H1 (cell line): ENCODE data around the gene LNX2. TPM values are rescaled to one million over a fixed set of nuclear protein-coding genes. Genes with fewer than 3 reads are reported as not detected.

ENCODE experiments used
- CTCF ChIA-PET: fragments of 300-600 bp; sonication (Branson Sonifier 250); formaldehyde crosslinking; loops from one replicate; lab custom pipeline; 2021; ENCODE audit not compliant: partially characterized antibody; lab: Charles Lee
- POLR2A ChIA-PET: fragments of 300-600 bp; sonication (Branson Sonifier 250); formaldehyde crosslinking; loops from one replicate; lab custom pipeline; 2021; ENCODE audit warnings: inconsistent platforms; ENCODE audit not compliant: partially characterized antibody; lab: Charles Lee
- DNase-seq, 2 experiments: peaks; one replicate each; pipeline versions ENCODE4 v3.0.0 to v3.0.0-alpha.2; 2010 to 2022; ENCODE audit warnings: low spot score in 2 of 2, low read depth in 1 of 2, mixed read lengths in 1 of 2
- FAIRE-seq: peaks from 2 replicates; lab custom pipeline; 2011; peaks lifted over from hg19 to GRCh38; lab: Jason Lieb, UNC
- H2AFZ ChIP-seq: 2 replicates; pipeline ENCODE4 v1.8.1; 2012; ENCODE audit warnings: low read length, inconsistent platforms
- H2AK5ac ChIP-seq: 2 replicates; pipeline ENCODE4 v1.6.1; 2013; ENCODE audit warnings: low read depth, low read length
- H2BK120ac ChIP-seq: replicated peaks from 2 replicates; pipeline ENCODE3; 2013; ENCODE audit warnings: low read depth, low read length, inconsistent platforms
- H2BK12ac ChIP-seq: 2 replicates; pipeline ENCODE4 v1.6.1; 2013; ENCODE audit warnings: low read depth, low read length
- H2BK15ac ChIP-seq: 2 replicates; pipeline ENCODE4 v1.6.1; 2013; ENCODE audit warnings: low read length
- H2BK20ac ChIP-seq: 2 replicates; pipeline ENCODE4 v1.6.1; 2013; ENCODE audit warnings: low read length
- H2BK5ac ChIP-seq: 2 replicates; pipeline ENCODE4 v1.6.1; 2013; ENCODE audit warnings: low read depth, low read length
- H3K14ac ChIP-seq: 2 replicates; pipeline ENCODE4 v1.6.1; 2013; ENCODE audit warnings: inconsistent platforms; ENCODE audit not compliant: insufficient read length
- H3K18ac ChIP-seq: 2 replicates; pipeline ENCODE4 v1.6.1; 2013; ENCODE audit warnings: low read length; ENCODE audit errors: extremely low read depth
- H3K23ac ChIP-seq: 2 replicates; pipeline ENCODE4 v1.6.1; 2013; ENCODE audit warnings: inconsistent platforms; ENCODE audit not compliant: insufficient read length
- H3K23me2 ChIP-seq: 2 replicates; pipeline ENCODE4 v1.6.1; 2013; ENCODE audit warnings: low read depth, low read length
- H3K27ac ChIP-seq: 2 replicates; pipeline ENCODE4 v1.6.1; 2011; ENCODE audit warnings: low read depth, low read length, inconsistent platforms
- H3K27me3 ChIP-seq, 4 experiments: replicated peaks in 1 of 4; 1 replicate in 1 of 4; 2 replicates in 3 of 4; pipeline versions ENCODE4 v1.6.1 to v1.8.1; 2011 to 2013; ENCODE audit warnings: low read length in 3 of 4, mild to moderate bottlenecking in 3 of 4, inconsistent platforms in 2 of 4, mixed read lengths in 2 of 4, moderate library complexity in 1 of 4; ENCODE audit not compliant: control insufficient read depth in 3 of 4, insufficient read depth in 3 of 4; ENCODE audit errors: extremely low read depth in 1 of 4
- H3K36me3 ChIP-seq, 4 experiments: 2 replicates each; pipeline versions ENCODE4 v1.6.1 to v1.8.1; 2011 to 2013; ENCODE audit warnings: mild to moderate bottlenecking in 4 of 4, low read length in 3 of 4, moderate library complexity in 2 of 4, control low read depth in 1 of 4, inconsistent platforms in 1 of 4; ENCODE audit not compliant: insufficient read depth in 4 of 4, control insufficient read depth in 2 of 4
- H3K4ac ChIP-seq: replicated peaks from 2 replicates; pipeline ENCODE3; 2013; ENCODE audit warnings: low read length, low read depth, mixed read lengths, inconsistent platforms; ENCODE audit not compliant: insufficient read length
- H3K4me1 ChIP-seq, 4 experiments: replicated peaks in 1 of 4; 1 replicate in 1 of 4; 2 replicates in 3 of 4; pipeline versions ENCODE4 v1.6.1 to v1.8.1; 2011 to 2013; ENCODE audit warnings: low read length in 3 of 4, inconsistent platforms in 2 of 4, mixed read lengths in 1 of 4; ENCODE audit not compliant: insufficient read depth in 4 of 4, control insufficient read depth in 3 of 4
- H3K4me2 ChIP-seq, 2 experiments: 2 replicates each; pipeline versions ENCODE4 v1.6.1 to v1.8.1; 2011 to 2013; ENCODE audit warnings: low read depth in 2 of 2, low read length in 2 of 2, control low read depth in 1 of 2, inconsistent platforms in 1 of 2, mild to moderate bottlenecking in 1 of 2; ENCODE audit not compliant: insufficient read depth in 1 of 2
- H3K4me3 ChIP-seq, 4 experiments: fragments of 200-600, 300-600 bp in 1 of 4; sonication (generic), shearing (Covaris generic), sonication (Bioruptor Twin) in 1 of 4; 2 replicates each; pipeline versions ENCODE4 v1.5.1 to v1.8.1; 2011 to 2016; ENCODE audit warnings: low read length in 4 of 4, low read depth in 3 of 4, control low read depth in 2 of 4, inconsistent platforms in 2 of 4, mild to moderate bottlenecking in 2 of 4, mixed read lengths in 1 of 4, moderate library complexity in 1 of 4; ENCODE audit not compliant: insufficient read depth in 2 of 4; ENCODE audit errors: extremely low read depth in 1 of 4
- H3K56ac ChIP-seq: replicated peaks from 2 replicates; pipeline ENCODE3; 2013; ENCODE audit warnings: low read depth, mild to moderate bottlenecking, mixed read lengths, low read length, inconsistent platforms; ENCODE audit not compliant: insufficient read length
- H3K79me1 ChIP-seq: 2 replicates; pipeline ENCODE4 v1.6.1; 2013; ENCODE audit warnings: low read depth, low read length, control low read depth
- H3K79me2 ChIP-seq, 2 experiments: 2 replicates each; pipeline versions ENCODE4 v1.6.1 to v1.8.1; 2012 to 2013; ENCODE audit warnings: low read length in 2 of 2, mild to moderate bottlenecking in 2 of 2, inconsistent platforms in 1 of 2; ENCODE audit not compliant: insufficient read depth in 2 of 2, control insufficient read depth in 1 of 2
- H3K9ac ChIP-seq, 4 experiments: replicated peaks in 1 of 4; 1 replicate in 1 of 4; 2 replicates in 3 of 4; pipeline versions ENCODE4 v1.6.1 to v1.8.1; 2011 to 2013; ENCODE audit warnings: low read depth in 3 of 4, low read length in 3 of 4, control low read depth in 2 of 4, mild to moderate bottlenecking in 2 of 4, moderate library complexity in 2 of 4, inconsistent platforms in 1 of 4; ENCODE audit errors: extremely low read depth in 1 of 4
- H3K9me3 ChIP-seq, 2 experiments: 2 replicates each; pipeline versions ENCODE4 v1.6.1 to v1.8.1; 2012 to 2013; ENCODE audit warnings: mild to moderate bottlenecking in 2 of 2, moderate library complexity in 2 of 2, control low read depth in 1 of 2, inconsistent platforms in 1 of 2, low read depth in 1 of 2, low read length in 1 of 2, mixed read lengths in 1 of 2; ENCODE audit not compliant: insufficient read depth in 2 of 2
- H4K20me1 ChIP-seq, 2 experiments: replicated peaks in 1 of 2; 2 replicates each; pipeline versions ENCODE3 to v1.8.1; 2011 to 2013; ENCODE audit warnings: inconsistent platforms in 2 of 2, low read length in 2 of 2, mild to moderate bottlenecking in 1 of 2; ENCODE audit not compliant: insufficient read depth in 2 of 2, control insufficient read depth in 1 of 2
- H4K5ac ChIP-seq: 2 replicates; pipeline ENCODE4 v1.6.1; 2013; ENCODE audit warnings: low read length, low read depth, mixed read lengths, inconsistent platforms; ENCODE audit not compliant: insufficient read length
- H4K8ac ChIP-seq: 2 replicates; pipeline ENCODE4 v1.8.0; 2013; ENCODE audit warnings: mild to moderate bottlenecking, moderate library complexity, low read length, inconsistent platforms; ENCODE audit not compliant: insufficient read depth; ENCODE audit errors: extremely low read depth
- H4K91ac ChIP-seq: replicated peaks from 2 replicates; pipeline ENCODE3; 2013; ENCODE audit warnings: low read length, mixed read lengths, inconsistent platforms; ENCODE audit not compliant: insufficient read length
- JUND ChIP-seq: IDR thresholded peaks from 2 replicates; pipeline ENCODE4 v1.6.1; 2011; ENCODE audit warnings: mild to moderate bottlenecking, improper control_type of control experiment, low read length
- KDM4A ChIP-seq: IDR thresholded peaks from one replicate; pipeline ENCODE4 v1.7.1; 2012; ENCODE audit warnings: low read depth, mild to moderate bottlenecking, moderate library complexity, low read length, inconsistent platforms; ENCODE audit not compliant: severe bottlenecking
- ZNF274 ChIP-seq: IDR thresholded peaks from 2 replicates; pipeline ENCODE4 v1.7.0; 2012; ENCODE audit warnings: low read length, borderline replicate concordance; ENCODE audit errors: extremely low read depth
- WGBS, 2 experiments: shearing (Covaris generic) in 1 of 2; methylation state at CpG; one replicate each; pipeline versions ENCODE4 v1.1.6 to v1.1.7; 2013 to 2015; ENCODE audit warnings: low lambda C conversion rate in 2 of 2, mixed read lengths in 2 of 2, inconsistent platforms in 1 of 2, low coverage in 1 of 2, missing lambda C conversion rate in 1 of 2; ENCODE audit not compliant: insufficient replicate concordance in 2 of 2, insufficient coverage in 1 of 2, insufficient read length in 1 of 2; ENCODE audit errors: extremely low coverage in 1 of 2, missing lambda C conversion rate in 1 of 2; 5-methylcytosine and 5-hydroxymethylcytosine counted together
- polyA plus RNA-seq, 7 experiments: library from polyadenylated mRNA; depleted of rRNA in 3 of 7; stranded (reverse) in 5 of 7; unstranded in 2 of 7; fragments of >200 nt in 5 of 7; fragments of 200-250 nt in 2 of 7; gene quantifications; 1 replicate in 5 of 7; 2 replicates in 1 of 7; 4 replicates in 1 of 7; pipeline versions ENCODE4 v1.2.1 to v1.2.3, GENCODE V29; 2011 to 2013; ENCODE audit warnings: missing spikeins in 2 of 7, mixed read lengths in 2 of 7
- total RNA-seq: library from RNA; stranded (reverse); fragmentation: NEBNext Ultra II Directional; extraction: Animal tissue kit (Norgen Biotek cat#: 25700); gene quantifications from 2 replicates; pipeline ENCODE4 v1.2.1, GENCODE V29; 2021

LNX2 gene
- total and polyA plus RNA-seq, 2 of the 8 experiments (the other 6 are each of a cell fraction or from before 2014, with no cell fraction given): 6.4 to 13.9 TPM

DNA sequence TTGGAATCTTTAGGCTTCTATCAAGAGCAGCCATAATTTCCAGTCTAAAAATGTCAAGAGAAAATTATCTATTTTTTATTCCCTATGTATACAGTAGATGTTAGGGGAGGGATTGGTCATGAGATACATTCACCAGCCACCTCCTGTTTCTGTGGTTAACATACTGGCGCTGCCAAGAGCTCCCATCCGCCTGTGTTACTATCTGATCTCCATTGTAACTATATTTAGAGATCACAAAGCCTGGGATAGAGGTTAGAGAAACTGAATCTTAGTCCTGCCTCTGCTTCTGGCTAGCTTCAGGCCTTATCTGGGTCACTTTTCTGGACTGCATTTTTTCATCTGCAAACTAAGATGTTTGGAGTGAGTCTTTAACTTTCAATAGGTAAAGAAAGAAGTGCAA lies 47.6 kb upstream of the LNX2 start:
- CTCF ChIA-PET: interaction anchor here (0.8 to 11.6 kb wide), 6 partner anchors 11 to 316 kb away, joined by 3 to 112 read pairs (median 3); no protein-coding TSS in a partner anchor
- Histone ChIP-seq H3K4me1 (peaks cover 0 to 3% (median 0%) of the 10 kb centered on the region in 4 experiments; a peak in 2 of 7 replicates), H3K23ac (no peak overlapping the region), H3K56ac (no peak overlapping the region), H4K91ac (no peak overlapping the region), H3K79me1 (no peaks in the 10 kb centered on the region), H4K8ac (no peak overlapping the region), H3K9me3 (0 out of 4 replicates have a peak, but pooled peaks cover 0 to 2% of the 10 kb centered on the region in 2 experiments), H2AFZ (no peak overlapping the region), H3K79me2 (no peaks in the 10 kb centered on the region; a peak in 1 of 4 replicates), H3K36me3 (peaks cover 0 to 4% (median 2%) of the 10 kb centered on the region in 4 experiments; a peak in 3 of 8 replicates), H3K27me3 (no peaks in the 10 kb centered on the region), H2BK12ac (no peak overlapping the region), H2BK20ac (no peak overlapping the region), H3K23me2 (no peaks in the 10 kb centered on the region), H3K4me3 (no peak overlapping the region), H3K27ac (no peak overlapping the region), H4K20me1 (peaks cover 1 to 3% of the 10 kb centered on the region in 2 experiments), H3K14ac (no peak overlapping the region), H3K4me2 (no peak overlapping the region), H4K5ac (no peak overlapping the region), H3K4ac (no peak overlapping the region), H2BK15ac (no peak overlapping the region), H2AK5ac (no peak overlapping the region), H3K18ac (no peak overlapping the region), H3K9ac (no peak overlapping the region), H2BK5ac (no peak overlapping the region), H2BK120ac (no peak overlapping the region)
- DNase-seq: no peak
- WGBS, 2 experiments: 89% methylated on average over 2 of the region's 2 CpGs; no CpG with 5 or more reads in 1 of the 2 experiments
- TF ChIP-seq ZNF274 (no peak), KDM4A (no peak), JUND (no peak)
- no peak for FAIRE-seq
- POLR2A ChIA-PET: no interaction called here
